Uterus (tissue), 4 donors: ENCODE measurements around the gene LILRB5. TPM values are rescaled to one million over a fixed set of nuclear protein-coding genes. Genes with fewer than 3 reads are reported as not detected.

ENCODE experiments used
- DNase-seq, 2 donors: peaks; one replicate each; pipeline ENCODE4 v3.0.0-alpha.2; 2019 to 2020
- H3K27ac ChIP-seq, 2 donors: fragments of 200-600 bp; sonication (generic); 1 replicate in 1 of 2; 2 replicates in 1 of 2; pipeline ENCODE4 v1.5.1; 2016 to 2018
- H3K27me3 ChIP-seq, 2 donors: fragments of 200-600 bp; sonication (generic); one replicate each; pipeline ENCODE4 v1.5.1; 2018 to 2019; ENCODE audit warnings: control low read depth in 1 of 2
- H3K36me3 ChIP-seq, 2 donors: fragments of 200-600 bp; sonication (generic); one replicate each; pipeline ENCODE4 v1.5.1; 2019; ENCODE audit warnings: control low read depth in 1 of 2
- H3K4me1 ChIP-seq, 2 donors: fragments of 200-600 bp; sonication (generic); one replicate each; pipeline ENCODE4 v1.5.1; 2018 to 2019; ENCODE audit warnings: control low read depth in 1 of 2
- H3K4me3 ChIP-seq, 2 donors: fragments of 200-600 bp; sonication (generic); 1 replicate in 1 of 2; 2 replicates in 1 of 2; pipeline ENCODE4 v1.5.1; 2018 to 2019; ENCODE audit warnings: mild to moderate bottlenecking in 1 of 2
- H3K9me3 ChIP-seq, 2 donors: fragments of 200-600 bp; sonication (generic); one replicate each; pipeline ENCODE4 v1.5.1; 2019; ENCODE audit warnings: control low read depth in 1 of 2
- CTCF ChIP-seq, 4 experiments: fragments of 200-600 bp in 2 of 4; fragments of 450-650 bp in 2 of 4; sonication (generic) in 2 of 4; IDR thresholded peaks; one replicate each; pipeline ENCODE4 v1.5.1; 2016 to 2019; ENCODE audit warnings: antibody characterized with exemption in 4 of 4, mild to moderate bottlenecking in 2 of 4, moderate library complexity in 1 of 4
- POLR2A ChIP-seq, 2 donors: fragments of 450-650 bp; IDR thresholded peaks; one replicate each; pipeline ENCODE4 v1.6.1; 2016; ENCODE audit warnings: antibody characterized with exemption in 2 of 2, mild to moderate bottlenecking in 1 of 2, moderate library complexity in 1 of 2
- intact Hi-C: fragments of 100-400 bp; cut with DNase I; formaldehyde crosslinking; loops from one replicate; pipeline ENCODE4 v1.15.1; 2023; ENCODE audit warnings: low total_unique reads
- total RNA-seq, 4 donors: library from RNA; depleted of rRNA in 3 of 4; stranded (reverse); fragments of >200 nt in 3 of 4; gene quantifications; one replicate each; pipeline versions ENCODE4 v1.1.0 to v1.2.4, GENCODE V29; 2014 to 2023
- donor health status: DM: yes; HTN: yes; CAD: no.

LILRB5 gene
- 1 to 10 TPM in 3 of 4 donors, not detected in 1; 3.2 to 3.7 (median 3.7) TPM for total RNA-seq

DNA sequence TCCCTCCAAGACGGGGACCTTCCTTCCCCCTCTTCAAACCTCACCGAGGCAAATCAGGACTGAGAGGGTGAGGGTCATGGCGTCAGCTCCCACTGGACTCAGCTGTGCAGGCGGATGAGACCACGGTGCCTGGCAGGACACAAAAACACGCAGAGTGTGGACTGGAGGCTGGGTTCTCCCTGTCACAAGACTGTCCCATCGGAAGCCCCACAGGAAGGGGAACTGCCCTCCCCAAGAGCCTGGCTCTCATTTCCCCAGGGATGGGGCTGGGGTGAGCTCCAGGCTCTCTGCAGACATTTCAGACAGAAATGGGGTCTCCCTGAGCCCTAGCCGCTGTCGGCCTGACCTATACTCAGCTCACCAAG is at the start of gene LILRB5:
TSS of gene LILRB5 (minus strand) at position 158 of the 365 bp plus-strand sequence. CDS start at position 78, 80 bp downstream.
- TF ChIP-seq POLR2A (IDR thresholded peaks at IDR 0.05) (no peak), CTCF (IDR thresholded peaks at IDR 0.05) (no peak)
- H3K36me3 ChIP-seq, result no peaks in the 10 kb centered on the region
- intact Hi-C loops, result no loop called here
- no peaks in the 10 kb centered on the region for H3K9me3 ChIP-seq
- H3K27ac ChIP-seq, result no peak within 1 kb of the TSS
- H3K4me1 ChIP-seq, result no peaks in the 10 kb centered on the region
- DNase-seq, result no peak
- H3K4me3 ChIP-seq, result no peak within 1 kb of the TSS
- H3K27me3 ChIP-seq, result no peaks in the 10 kb centered on the region

DNA sequence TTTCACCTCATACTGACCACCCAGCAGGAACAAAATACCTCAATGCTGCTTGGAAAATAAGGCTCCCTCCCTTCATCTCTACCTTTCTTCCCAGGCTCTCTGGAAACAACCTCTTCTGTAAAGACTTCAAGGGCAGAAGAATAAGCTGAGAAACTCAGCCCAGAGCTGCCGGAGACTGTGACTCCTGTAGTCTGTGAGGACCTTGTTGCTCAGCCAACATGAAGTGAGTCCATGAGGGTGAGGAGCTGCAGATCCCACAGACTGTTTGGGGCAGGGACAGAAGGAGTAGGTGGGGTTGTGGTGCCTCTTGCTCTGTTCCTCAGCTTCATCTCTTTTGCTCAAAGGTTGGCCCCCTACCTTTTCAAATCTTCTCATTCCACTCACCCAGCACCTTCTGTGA is 48.1 kb upstream of the LILRB5 start:
- TF ChIP-seq POLR2A (IDR thresholded peaks at IDR 0.05) (no peak), CTCF (IDR thresholded peaks at IDR 0.05) (no peak)
- Histone ChIP-seq H3K9me3 (no peaks in the 10 kb centered on the region), H3K27me3 (no peaks in the 10 kb centered on the region), H3K27ac (no peak overlapping the region), H3K4me3 (no peak overlapping the region), H3K4me1 (no peaks in the 10 kb centered on the region), H3K36me3 (no peaks in the 10 kb centered on the region)
- intact Hi-C loops, result no loop called here
- DNase-seq, result no peak

GRCh38 chr19:54302257-54302656 is 45.2 kb upstream of the LILRB5 start:
- no peak for DNase-seq
- H3K27me3 ChIP-seq, result no peaks in the 10 kb centered on the region
- TF ChIP-seq CTCF (IDR thresholded peaks at IDR 0.05), result no peak
- TF ChIP-seq POLR2A (IDR thresholded peaks at IDR 0.05), result no peak
- intact Hi-C loops, result no loop called here
- H3K9me3 ChIP-seq, result no peaks in the 10 kb centered on the region
- no peaks in the 10 kb centered on the region for H3K4me1 ChIP-seq
- no peaks in the 10 kb centered on the region for H3K36me3 ChIP-seq
- H3K27ac ChIP-seq, result no peak overlapping the region
- no peak overlapping the region for H3K4me3 ChIP-seq

GRCh38 chr19:54299515-54299914 is 42.4 kb upstream of the LILRB5 start:
- intact Hi-C loops, result no loop called here
- Histone ChIP-seq H3K27ac (no peak overlapping the region), H3K4me1 (no peaks in the 10 kb centered on the region), H3K9me3 (no peaks in the 10 kb centered on the region), H3K27me3 (no peaks in the 10 kb centered on the region), H3K36me3 (no peaks in the 10 kb centered on the region), H3K4me3 (no peak overlapping the region)
- DNase-seq, result no peak
- TF ChIP-seq POLR2A (IDR thresholded peaks at IDR 0.05), result no peak
- TF ChIP-seq CTCF (IDR thresholded peaks at IDR 0.05), result no peak

DNA sequence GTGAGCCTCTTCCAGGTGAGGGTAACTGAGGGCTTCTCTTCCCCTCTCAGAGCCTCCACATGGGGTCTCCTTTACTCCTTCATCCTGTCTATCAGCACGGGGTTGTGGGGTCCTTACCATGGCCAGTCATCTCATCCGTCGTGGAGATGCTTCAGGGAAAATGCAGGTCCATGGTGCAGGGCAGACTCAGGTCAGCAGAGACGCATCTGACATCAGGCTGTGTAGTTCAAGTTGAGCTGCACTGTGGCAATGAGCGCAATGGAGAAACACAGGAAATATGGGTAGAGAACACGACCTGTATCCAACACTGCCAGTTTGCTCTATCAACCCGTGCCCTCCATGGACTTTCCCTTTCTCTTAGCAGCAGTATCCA is 42.0 kb upstream of the LILRB5 start:
- intact Hi-C loops, result no loop called here
- no peaks in the 10 kb centered on the region for H3K4me1 ChIP-seq
- H3K27ac ChIP-seq, result no peak overlapping the region
- no peaks in the 10 kb centered on the region for H3K9me3 ChIP-seq
- no peak overlapping the region for H3K4me3 ChIP-seq
- TF ChIP-seq CTCF (IDR thresholded peaks at IDR 0.05), result no peak
- TF ChIP-seq POLR2A (IDR thresholded peaks at IDR 0.05), result no peak
- no peak for DNase-seq
- H3K27me3 ChIP-seq, result no peaks in the 10 kb centered on the region
- no peaks in the 10 kb centered on the region for H3K36me3 ChIP-seq
